Neural cell (in vitro differentiated cells): Measurements from ENCODE around the gene CYRIA.

Experiments used
- EP300 ChIP-seq: fragments of 450-650 bp; conservative IDR thresholded peaks from 2 replicates; pipeline ENCODE4 v1.6.1; 2014; ENCODE audit warnings: antibody characterized with exemption, mild to moderate bottlenecking, moderate library complexity; ENCODE audit not compliant: poor library complexity, severe bottlenecking
- RAD21 ChIP-seq: fragments of 450-650 bp; conservative IDR thresholded peaks from 2 replicates; pipeline ENCODE4 v1.6.1; 2014; ENCODE audit warnings: antibody characterized with exemption, mild to moderate bottlenecking, moderate library complexity
- TF ChIP-seq, protein P1 (sequence below): fragments of 450-650 bp; IDR thresholded peaks from 2 replicates; pipeline ENCODE4 v1.5.1; 2014; ENCODE audit warnings: antibody characterized with exemption, mild to moderate bottlenecking, moderate library complexity; ENCODE audit not compliant: poor library complexity, severe bottlenecking

- TF ChIP-seq, protein P1, sequence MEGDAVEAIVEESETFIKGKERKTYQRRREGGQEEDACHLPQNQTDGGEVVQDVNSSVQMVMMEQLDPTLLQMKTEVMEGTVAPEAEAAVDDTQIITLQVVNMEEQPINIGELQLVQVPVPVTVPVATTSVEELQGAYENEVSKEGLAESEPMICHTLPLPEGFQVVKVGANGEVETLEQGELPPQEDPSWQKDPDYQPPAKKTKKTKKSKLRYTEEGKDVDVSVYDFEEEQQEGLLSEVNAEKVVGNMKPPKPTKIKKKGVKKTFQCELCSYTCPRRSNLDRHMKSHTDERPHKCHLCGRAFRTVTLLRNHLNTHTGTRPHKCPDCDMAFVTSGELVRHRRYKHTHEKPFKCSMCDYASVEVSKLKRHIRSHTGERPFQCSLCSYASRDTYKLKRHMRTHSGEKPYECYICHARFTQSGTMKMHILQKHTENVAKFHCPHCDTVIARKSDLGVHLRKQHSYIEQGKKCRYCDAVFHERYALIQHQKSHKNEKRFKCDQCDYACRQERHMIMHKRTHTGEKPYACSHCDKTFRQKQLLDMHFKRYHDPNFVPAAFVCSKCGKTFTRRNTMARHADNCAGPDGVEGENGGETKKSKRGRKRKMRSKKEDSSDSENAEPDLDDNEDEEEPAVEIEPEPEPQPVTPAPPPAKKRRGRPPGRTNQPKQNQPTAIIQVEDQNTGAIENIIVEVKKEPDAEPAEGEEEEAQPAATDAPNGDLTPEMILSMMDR: no peak
- TF ChIP-seq RAD21 (no peak), EP300 (no peak)
These were observed 15.1 kb downstream of the CYRIA start for GRCh38 chr2:16650287-16651249.
